Uterus (tissue), 4 donors: Measurements from ENCODE around the gene TRAF5. TPM values are rescaled to one million over a fixed set of nuclear protein-coding genes. Genes with fewer than 3 reads are reported as not detected.

Experiments
- DNase-seq, 2 donors: peaks; one replicate each; pipeline ENCODE4 v3.0.0-alpha.2; 2019 to 2020
- H3K27ac ChIP-seq, 2 donors: fragments of 200-600 bp; sonication (generic); 1 replicate in 1 of 2; 2 replicates in 1 of 2; pipeline ENCODE4 v1.5.1; 2016 to 2018
- H3K27me3 ChIP-seq, 2 donors: fragments of 200-600 bp; sonication (generic); one replicate each; pipeline ENCODE4 v1.5.1; 2018 to 2019; ENCODE audit warnings: control low read depth in 1 of 2
- H3K36me3 ChIP-seq, 2 donors: fragments of 200-600 bp; sonication (generic); one replicate each; pipeline ENCODE4 v1.5.1; 2019; ENCODE audit warnings: control low read depth in 1 of 2
- H3K4me1 ChIP-seq, 2 donors: fragments of 200-600 bp; sonication (generic); one replicate each; pipeline ENCODE4 v1.5.1; 2018 to 2019; ENCODE audit warnings: control low read depth in 1 of 2
- H3K4me3 ChIP-seq, 2 donors: fragments of 200-600 bp; sonication (generic); 1 replicate in 1 of 2; 2 replicates in 1 of 2; pipeline ENCODE4 v1.5.1; 2018 to 2019; ENCODE audit warnings: mild to moderate bottlenecking in 1 of 2
- H3K9me3 ChIP-seq, 2 donors: fragments of 200-600 bp; sonication (generic); one replicate each; pipeline ENCODE4 v1.5.1; 2019; ENCODE audit warnings: control low read depth in 1 of 2
- POLR2A ChIP-seq, 2 donors: fragments of 450-650 bp; IDR thresholded peaks; one replicate each; pipeline ENCODE4 v1.6.1; 2016; ENCODE audit warnings: antibody characterized with exemption in 2 of 2, mild to moderate bottlenecking in 1 of 2, moderate library complexity in 1 of 2
- intact Hi-C: fragments of 100-400 bp; cut with DNase I; formaldehyde crosslinking; loops from one replicate; pipeline ENCODE4 v1.15.1; 2023; ENCODE audit warnings: low total_unique reads
- total RNA-seq, 4 donors: library from RNA; depleted of rRNA in 3 of 4; stranded (reverse); fragments of >200 nt in 3 of 4; gene quantifications; one replicate each; pipeline versions ENCODE4 v1.1.0 to v1.2.4, GENCODE V29; 2014 to 2023
- TF ChIP-seq, protein P1 (sequence below), 4 experiments: fragments of 200-600 bp in 2 of 4; fragments of 450-650 bp in 2 of 4; sonication (generic) in 2 of 4; IDR thresholded peaks; one replicate each; pipeline ENCODE4 v1.5.1; 2016 to 2019; ENCODE audit warnings: antibody characterized with exemption in 4 of 4, mild to moderate bottlenecking in 2 of 4, moderate library complexity in 1 of 4
- donor health status: DM: yes; HTN: yes; CAD: no.

Gene TRAF5
- total RNA-seq, 4 donors from 2014 or later: 17.1 to 98.6 (median 53.3) TPM

DNA sequence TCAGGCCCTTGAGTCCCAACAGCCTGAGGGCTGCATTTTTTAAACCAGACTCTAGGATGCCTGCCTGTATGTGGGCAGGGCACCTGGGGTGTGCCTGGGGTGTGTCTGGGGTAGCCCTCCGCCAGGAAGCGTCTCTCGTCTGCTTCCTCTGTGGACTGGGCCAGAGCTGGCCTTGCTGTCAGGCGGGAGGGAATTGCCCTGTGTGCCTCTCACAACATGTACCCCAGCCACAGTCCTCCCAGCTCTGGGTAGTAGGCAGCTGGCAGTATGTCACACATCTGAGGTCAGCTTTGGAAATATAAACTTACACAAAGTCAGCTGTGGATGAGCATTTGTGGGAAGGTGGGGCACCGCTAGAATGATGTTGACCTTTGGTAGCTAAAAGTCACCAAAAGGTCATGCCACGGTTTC lies 13.0 kb downstream of the TRAF5 start:
- Histone ChIP-seq H3K9me3 (no peaks in the 10 kb centered on the region), H3K27me3 (no peaks in the 10 kb centered on the region), H3K4me1 (no peaks in the 10 kb centered on the region), H3K36me3 (no peaks in the 10 kb centered on the region), H3K27ac (no peak overlapping the region), H3K4me3 (no peak overlapping the region)
- TF ChIP-seq, protein P1, sequence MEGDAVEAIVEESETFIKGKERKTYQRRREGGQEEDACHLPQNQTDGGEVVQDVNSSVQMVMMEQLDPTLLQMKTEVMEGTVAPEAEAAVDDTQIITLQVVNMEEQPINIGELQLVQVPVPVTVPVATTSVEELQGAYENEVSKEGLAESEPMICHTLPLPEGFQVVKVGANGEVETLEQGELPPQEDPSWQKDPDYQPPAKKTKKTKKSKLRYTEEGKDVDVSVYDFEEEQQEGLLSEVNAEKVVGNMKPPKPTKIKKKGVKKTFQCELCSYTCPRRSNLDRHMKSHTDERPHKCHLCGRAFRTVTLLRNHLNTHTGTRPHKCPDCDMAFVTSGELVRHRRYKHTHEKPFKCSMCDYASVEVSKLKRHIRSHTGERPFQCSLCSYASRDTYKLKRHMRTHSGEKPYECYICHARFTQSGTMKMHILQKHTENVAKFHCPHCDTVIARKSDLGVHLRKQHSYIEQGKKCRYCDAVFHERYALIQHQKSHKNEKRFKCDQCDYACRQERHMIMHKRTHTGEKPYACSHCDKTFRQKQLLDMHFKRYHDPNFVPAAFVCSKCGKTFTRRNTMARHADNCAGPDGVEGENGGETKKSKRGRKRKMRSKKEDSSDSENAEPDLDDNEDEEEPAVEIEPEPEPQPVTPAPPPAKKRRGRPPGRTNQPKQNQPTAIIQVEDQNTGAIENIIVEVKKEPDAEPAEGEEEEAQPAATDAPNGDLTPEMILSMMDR (IDR thresholded peaks at IDR 0.05): no peak
- TF ChIP-seq POLR2A (IDR thresholded peaks at IDR 0.05): no peak
- DNase-seq: no peak
- intact Hi-C loops: no loop called here

DNA sequence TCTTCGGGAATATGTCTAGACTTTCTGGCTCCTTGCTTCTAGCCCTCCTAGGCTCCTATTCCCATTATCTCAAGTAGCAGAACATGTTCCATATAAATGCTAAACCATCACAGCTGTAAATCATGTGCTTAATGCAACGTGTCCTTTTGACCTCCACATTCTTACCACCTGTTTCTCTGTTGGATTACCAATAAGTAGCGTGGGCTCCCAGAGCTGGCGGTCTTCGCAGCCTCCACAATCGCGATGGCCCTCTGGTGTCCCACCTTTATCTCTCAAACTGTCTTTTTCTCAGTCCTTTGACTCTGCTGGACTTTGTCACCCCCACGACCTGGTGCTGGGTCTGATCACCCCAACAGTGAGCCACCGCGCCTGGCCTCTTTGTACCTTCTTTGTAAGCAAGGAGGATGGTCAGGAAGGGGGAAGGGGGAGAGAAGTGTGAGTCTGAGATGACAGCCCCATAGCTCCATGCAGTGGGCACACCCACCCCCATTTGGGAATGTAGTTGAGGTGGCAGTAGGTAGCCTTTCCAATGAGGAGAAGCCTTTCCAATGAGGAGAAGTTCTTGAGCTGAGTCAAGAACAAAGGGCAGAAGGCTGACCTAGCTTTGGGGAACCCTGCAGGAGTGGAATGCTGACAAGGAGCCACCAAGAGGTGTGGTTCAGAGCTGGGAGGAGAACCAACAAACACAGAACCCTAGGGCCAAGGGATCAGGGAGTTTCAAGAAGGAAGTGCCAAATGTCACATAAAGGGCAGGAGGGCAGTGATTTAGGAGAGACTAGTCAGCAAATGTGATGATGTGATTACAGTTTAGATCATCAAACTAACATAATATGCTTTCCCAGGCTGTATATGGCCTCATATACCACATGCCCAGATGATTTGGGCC lies 14.2 kb downstream of the TRAF5 start:
- H3K27ac ChIP-seq: no peak overlapping the region
- intact Hi-C loops: no loop called here
- no peak for DNase-seq
- no peaks in the 10 kb centered on the region for H3K36me3 ChIP-seq
- no peaks in the 10 kb centered on the region for H3K4me1 ChIP-seq
- TF ChIP-seq POLR2A (IDR thresholded peaks at IDR 0.05): no peak
- TF ChIP-seq, protein P1 (IDR thresholded peaks at IDR 0.05): no peak
- no peaks in the 10 kb centered on the region for H3K27me3 ChIP-seq
- H3K4me3 ChIP-seq: no peak overlapping the region
- no peaks in the 10 kb centered on the region for H3K9me3 ChIP-seq

DNA sequence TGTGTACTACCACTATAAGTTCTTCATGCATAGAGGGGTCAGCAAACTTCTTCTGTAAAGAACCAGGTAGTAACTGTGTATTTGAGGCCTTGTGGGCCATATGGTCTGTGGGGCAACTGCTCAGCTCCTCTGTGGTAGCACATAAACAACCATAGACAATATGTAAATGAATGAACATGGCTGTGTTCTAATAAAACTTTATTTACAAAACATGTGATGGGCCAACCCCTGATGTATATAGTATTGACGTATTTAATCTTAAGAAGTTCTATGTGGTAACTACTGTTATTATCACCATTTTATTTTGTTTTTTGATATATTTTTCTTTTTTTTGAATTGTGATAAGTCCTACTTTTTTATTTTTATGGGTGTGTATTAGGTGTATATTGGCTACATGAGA lies 15.4 kb downstream of the TRAF5 start:
- DNase-seq: no peak
- Histone ChIP-seq H3K4me1 (no peaks in the 10 kb centered on the region), H3K27ac (no peak overlapping the region), H3K9me3 (no peaks in the 10 kb centered on the region), H3K4me3 (no peak overlapping the region), H3K27me3 (no peaks in the 10 kb centered on the region), H3K36me3 (no peaks in the 10 kb centered on the region)
- intact Hi-C loops: no loop called here
- TF ChIP-seq, protein P1 (IDR thresholded peaks at IDR 0.05): no peak
- TF ChIP-seq POLR2A (IDR thresholded peaks at IDR 0.05): no peak

DNA sequence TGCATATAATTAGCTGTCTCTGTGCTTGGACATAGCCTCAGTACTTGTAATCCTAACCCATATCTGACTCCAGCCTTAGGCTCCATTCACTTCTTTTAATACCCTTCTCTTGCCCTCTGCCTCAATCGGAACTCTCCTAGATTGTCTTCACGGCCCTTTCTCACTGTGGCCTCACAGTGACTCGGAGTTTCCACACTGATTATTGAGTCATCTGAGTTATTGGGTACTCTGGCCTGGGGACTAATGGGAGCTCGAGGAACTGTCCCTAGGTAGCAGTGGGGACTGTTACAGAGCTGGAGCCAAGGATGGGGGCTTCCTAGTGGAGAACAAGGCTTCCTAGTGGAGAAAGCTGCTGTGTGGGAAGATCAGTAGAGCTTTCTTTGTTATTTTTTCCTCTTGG lies 17.0 kb downstream of the TRAF5 start:
- Histone ChIP-seq H3K4me1 (no peaks in the 10 kb centered on the region), H3K27me3 (no peaks in the 10 kb centered on the region), H3K4me3 (no peak overlapping the region), H3K9me3 (no peaks in the 10 kb centered on the region), H3K36me3 (no peaks in the 10 kb centered on the region), H3K27ac (no peak overlapping the region)
- TF ChIP-seq POLR2A (IDR thresholded peaks at IDR 0.05): no peak
- TF ChIP-seq, protein P1 (IDR thresholded peaks at IDR 0.05): no peak
- intact Hi-C loops: no loop called here
- DNase-seq: no peak

DNA sequence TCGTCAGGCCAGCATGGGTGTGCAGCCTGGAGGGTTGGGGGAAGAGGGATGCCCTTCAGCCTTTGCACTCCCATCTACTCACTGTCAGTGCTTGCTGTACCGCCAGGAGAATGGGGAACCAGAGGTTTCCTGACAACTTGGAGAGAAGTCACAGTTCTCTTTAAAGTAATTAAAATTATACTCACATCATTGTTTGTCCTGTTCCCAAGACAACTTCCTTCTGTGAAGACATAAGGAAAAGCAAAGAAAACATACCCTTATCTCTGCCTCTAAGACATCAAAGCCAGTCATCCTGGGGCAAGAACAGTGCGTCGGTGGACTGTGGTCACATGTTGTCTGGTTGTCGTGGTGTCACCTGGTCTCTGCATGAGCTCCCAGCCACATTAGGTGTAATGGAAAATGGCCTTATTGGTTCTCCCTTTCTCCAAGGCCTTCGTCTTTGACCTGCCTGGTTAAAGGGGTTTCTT lies 17.6 kb downstream of the TRAF5 start:
- no peaks in the 10 kb centered on the region for H3K9me3 ChIP-seq
- no peak for DNase-seq
- no peak for TF ChIP-seq POLR2A (IDR thresholded peaks at IDR 0.05)
- TF ChIP-seq, protein P1 (IDR thresholded peaks at IDR 0.05): no peak
- H3K27me3 ChIP-seq: no peaks in the 10 kb centered on the region
- H3K36me3 ChIP-seq: no peaks in the 10 kb centered on the region
- no peaks in the 10 kb centered on the region for H3K4me1 ChIP-seq
- no peak overlapping the region for H3K4me3 ChIP-seq
- intact Hi-C loops: no loop called here
- no peak overlapping the region for H3K27ac ChIP-seq
